ENCODE results near the gene PCNP.
A peak's percentile ranks its signal among the peaks of the same experiment; 100 is the strongest.
"Not testable (repeated sequence)": the region's sequence is repeated elsewhere in the genome, so short reads cannot be mapped to it uniquely, and the experiment has no call there.

Gene PCNP

GRCh38 chr3:101631959-101632358 is 58.0 kb downstream of the PCNP start:
- not testable (repeated sequence) for DNase-seq (ENCODE audit: low spot score); FAIRE-seq

GRCh38 chr3:101632586-101632985 is 58.6 kb downstream of the PCNP start:
- FAIRE-seq = no peak
- no peak for DNase-seq (ENCODE audit: low spot score)

- no peak for DNase-seq (ENCODE audit: low spot score)
- FAIRE-seq = no peak
These were observed 59.2 kb downstream of the PCNP start for GRCh38 chr3:101633186-101633585.

- no peak for FAIRE-seq
These were observed 60.7 kb downstream of the PCNP start for GRCh38 chr3:101634591-101635196.

GRCh38 chr3:101635345-101635744 is 61.4 kb downstream of the PCNP start:
- no peak for DNase-seq (ENCODE audit: low spot score)
- FAIRE-seq = no peak

More at GRCh38 chr3:101634591-101635196, 60.7 kb downstream of the PCNP start:
- no peak for DNase-seq (ENCODE audit: low spot score)

GRCh38 chr3:101635954-101636798 is 62.2 kb downstream of the PCNP start:
- peak; percentile 18 for DNase-seq (ENCODE audit: low spot score)
- no peak for FAIRE-seq

- DNase-seq (ENCODE audit: low spot score) (no peak), FAIRE-seq (no peak)
These were observed 63.5 kb downstream of the PCNP start for GRCh38 chr3:101637451-101637850.

GRCh38 chr3:101638261-101638745 is 64.3 kb downstream of the PCNP start:
- FAIRE-seq (no peak), DNase-seq (ENCODE audit: low spot score) (no peak)

- no peak for FAIRE-seq
These were observed 65.4 kb downstream of the PCNP start for GRCh38 chr3:101639280-101639963.

GRCh38 chr3:101640256-101640655 is 66.3 kb downstream of the PCNP start:
- no peak for DNase-seq (ENCODE audit: low spot score)
- FAIRE-seq = no peak

More at GRCh38 chr3:101639280-101639963, 65.4 kb downstream of the PCNP start:
- no peak for DNase-seq (ENCODE audit: low spot score)

- not testable (repeated sequence) for DNase-seq (ENCODE audit: low spot score); FAIRE-seq
These were observed 67.6 kb downstream of the PCNP start for GRCh38 chr3:101641397-101642115.

- no peak for FAIRE-seq
These were observed 68.5 kb downstream of the PCNP start for GRCh38 chr3:101642441-101642840.

GRCh38 chr3:101643009-101643844 is 69.2 kb downstream of the PCNP start:
- DNase-seq (ENCODE audit: low spot score) = no peak
- FAIRE-seq = no peak

More at GRCh38 chr3:101642441-101642840, 68.5 kb downstream of the PCNP start:
- no peak for DNase-seq (ENCODE audit: low spot score)

Measured in RCC 7860 (cell line).